Right lobe of liver (tissue), 6 donors: Measurements from ENCODE around the gene RMND1. TPM values are rescaled to one million over a fixed set of nuclear protein-coding genes. Genes with fewer than 3 reads are reported as not detected.
"Not testable (repeated sequence)": the region's sequence is repeated elsewhere in the genome, so short reads cannot be mapped to it uniquely, and the experiment has no call there.

Source experiments
- ATAC-seq, 4 donors: fragments of 200-7000 bp; cut with Tn5 transposase; one replicate each; pipeline ENCODE4 v1.9.1; 2020; ENCODE audit warnings: mild to moderate bottlenecking in 4 of 4, moderate library complexity in 4 of 4
- DNase-seq, 3 donors: peaks; one replicate each; pipeline ENCODE4 v3.0.0-alpha.2; 2020
- H3K27ac ChIP-seq, 3 donors: fragments of 200-600 bp; one replicate each; pipeline ENCODE4 v1.8.0; 2022
- H3K27me3 ChIP-seq, 2 donors: fragments of 200-600 bp; one replicate each; pipeline ENCODE4 v1.8.0; 2022
- H3K36me3 ChIP-seq, 4 donors: fragments of 200-600 bp; sonication (generic) in 1 of 4; one replicate each; pipeline versions ENCODE4 v1.5.1 to v1.8.0; 2017 to 2022; ENCODE audit warnings: control low read depth in 1 of 4
- H3K4me1 ChIP-seq, 4 donors: fragments of 200-600 bp; sonication (generic) in 1 of 4; one replicate each; pipeline versions ENCODE4 v1.5.1 to v1.8.0; 2017 to 2022; ENCODE audit warnings: control low read depth in 1 of 4
- H3K4me3 ChIP-seq, 3 donors: fragments of 200-600 bp; one replicate each; pipeline ENCODE4 v1.8.0; 2022
- H3K9me3 ChIP-seq, 4 donors: fragments of 200-600 bp; sonication (generic) in 1 of 4; one replicate each; pipeline versions ENCODE4 v1.5.1 to v1.8.0; 2017 to 2022; ENCODE audit warnings: control low read depth in 1 of 4
- CTCF ChIP-seq, 4 donors: fragments of 200-600 bp in 3 of 4; fragments of 450-650 bp in 1 of 4; IDR thresholded peaks; one replicate each; pipeline versions ENCODE4 v1.5.1 to v1.8.0; 2016 to 2022; ENCODE audit warnings: antibody characterized with exemption in 4 of 4, mild to moderate bottlenecking in 2 of 4
- POLR2A ChIP-seq: fragments of 450-650 bp; IDR thresholded peaks from one replicate; pipeline ENCODE4 v1.6.1; 2017; ENCODE audit warnings: antibody characterized with exemption, mild to moderate bottlenecking
- WGBS: methylation state at CpG from one replicate; pipeline ENCODE4 v1.1.6; 2018; ENCODE audit warnings: low coverage, low lambda C conversion rate; ENCODE audit not compliant: insufficient coverage; ENCODE audit errors: missing lambda C conversion rate; 5-methylcytosine and 5-hydroxymethylcytosine counted together
- intact Hi-C, 2 donors: fragments of 100-400 bp; cut with DNase I; formaldehyde crosslinking; loops; one replicate each; pipeline versions ENCODE4 v1.11.2 to v1.14.1; 2022
- total RNA-seq, 6 experiments: library from RNA; depleted of rRNA in 2 of 6; stranded (reverse); fragments of >200 nt in 2 of 6; fragmentation: NEBNext Ultra II Directional in 3 of 6; extraction: Animal tissue kit (Norgen Biotek cat#: 25700) in 3 of 6; gene quantifications; one replicate each; pipeline versions ENCODE4 v1.1.0 to v1.2.4, GENCODE V29; 2016 to 2023
- donor health status: DM: no; HTN: yes; CAD: no.
- donor health status: DM: no; HTN: no; CAD: no.
- donor health status: DM: no; HTN: no; CAD: no.
- donor health status: DM: no; HTN: yes; CAD: no.
- donor health status: DM: no; HTN: yes; CAD: no.

Gene RMND1
- total RNA-seq, 6 experiments from 2014 or later = 13.1 to 23.4 (median 19.5) TPM

GRCh38 chr6:151464702-151465101 lies 12.8 kb upstream of the RMND1 start:
- intact Hi-C loops = no loop called here
- H3K27ac ChIP-seq = no peak overlapping the region
- ATAC-seq (no peak), DNase-seq (no peak)
- no peaks in the 10 kb centered on the region for H3K27me3 ChIP-seq
- H3K4me3 ChIP-seq = no peak overlapping the region
- no peaks in the 10 kb centered on the region for H3K4me1 ChIP-seq
- H3K9me3 ChIP-seq = no peaks in the 10 kb centered on the region
- H3K36me3 ChIP-seq = peaks cover 0 to 31% (median 3%) of the 10 kb centered on the region in 4 donors
- TF ChIP-seq POLR2A = no peak
- TF ChIP-seq CTCF (IDR thresholded peaks at IDR 0.05) = no peak

GRCh38 chr6:151461673-151462072 lies 9.7 kb upstream of the RMND1 start:
- Histone ChIP-seq H3K27me3 (no peaks in the 10 kb centered on the region), H3K9me3 (no peaks in the 10 kb centered on the region), H3K4me1 (no peaks in the 10 kb centered on the region), H3K27ac (no peak overlapping the region), H3K36me3 (peaks cover 0 to 38% (median 7%) of the 10 kb centered on the region in 4 donors), H3K4me3 (no peak overlapping the region)
- DNase-seq (no peak), ATAC-seq (no peak)
- 89% methylated on average over 4 of the region's 4 CpGs for WGBS
- intact Hi-C loops = no loop called here
- TF ChIP-seq POLR2A (no peak), CTCF (IDR thresholded peaks at IDR 0.05) (no peak)

- ATAC-seq, H3K4me3 ChIP-seq, H3K27me3 ChIP-seq, intact Hi-C loops, H3K9me3 ChIP-seq, H3K27ac ChIP-seq, DNase-seq: not testable (repeated sequence)
- 70% methylated on average over 7 of the region's 10 CpGs for whole genome bisulfite sequencing
- Histone ChIP-seq H3K36me3 (peaks cover 0 to 14% (median 7%) of the 10 kb centered on the region in 4 donors), H3K4me1 (peaks cover 0 to 26% (median 2%) of the 10 kb centered on the region in 4 donors)
Measured at GRCh38 chr6:151455751-151456398, 3.9 kb upstream of the RMND1 start.

- WGBS = 0% methylated on average over 17 of the region's 24 CpGs
- Histone ChIP-seq H3K4me1 (peaks cover 0 to 26% (median 2%) of the 10 kb centered on the region in 4 donors), H3K9me3 (no peaks in the 10 kb centered on the region), H3K36me3 (peaks cover 0 to 6% (median 0%) of the 10 kb centered on the region in 4 donors), H3K27me3 (no peaks in the 10 kb centered on the region), H3K27ac (peak overlapping the region; percentile 66 to 94 (median 87)), H3K4me3 (peak overlapping the region; percentile 62 to 97 (median 78))
- intact Hi-C loops = no loop called here
- peak; percentile 50 to 76 (median 67) for DNase-seq
- peak; percentile 11 to 35 (median 14) for ATAC-seq
- TF ChIP-seq POLR2A = no peak
Measured at GRCh38 chr6:151452750-151453427, 963 bp upstream of the RMND1 start.

GRCh38 chr6:151451417-151451949 lies 443 bp downstream of the RMND1 start:
- under 1% methylated on average over 22 of the region's 22 CpGs for WGBS
- intact Hi-C loops = no loop called here

GRCh38 chr6:151450928-151451327 lies 998 bp downstream of the RMND1 start:
- intact Hi-C loops, H3K27me3 ChIP-seq, H3K36me3 ChIP-seq, H3K9me3 ChIP-seq, DNase-seq, ATAC-seq: not testable (repeated sequence)
- peaks cover 0 to 38% (median 2%) of the 10 kb centered on the region in 4 donors for H3K4me1 ChIP-seq
- 21% methylated on average over 5 of the region's 6 CpGs for WGBS
- H3K4me3 ChIP-seq = peak overlapping the region; percentile 57 to 97 (median 79)
- H3K27ac ChIP-seq = peak overlapping the region in 1 of 3 donors; percentile 94

More at GRCh38 chr6:151451417-151451949, 443 bp downstream of the RMND1 start:
- ATAC-seq = peak in 2 of 4 donors; percentile 63 to 69
- H3K27me3 ChIP-seq = no peaks in the 10 kb centered on the region
- peaks cover 0 to 35% (median 2%) of the 10 kb centered on the region in 4 donors for H3K4me1 ChIP-seq
- H3K27ac ChIP-seq = peak overlapping the region; percentile 68 to 94 (median 71)
- DNase-seq = no peak
- H3K36me3 ChIP-seq = peaks cover 0 to 4% (median 0%) of the 10 kb centered on the region in 4 donors
- TF ChIP-seq POLR2A = no peak
- no peak for TF ChIP-seq CTCF (IDR thresholded peaks at IDR 0.05)
- H3K9me3 ChIP-seq = no peaks in the 10 kb centered on the region
- H3K4me3 ChIP-seq = peak overlapping the region; percentile 57 to 97 (median 79)
